Activated CD8-positive, alpha-beta memory T cell treated with anti-CD3 and anti-CD28 coated beads for 48 hours (primary cell): ENCODE results near the gene ZNF625.
"Not testable (repeated sequence)": the region's sequence is repeated elsewhere in the genome, so short reads cannot be mapped to it uniquely, and the experiment has no call there.

Experiments used
- DNase-seq, 3 experiments: peaks; one replicate each; pipeline ENCODE4 v3.0.0-alpha.2; 2020; ENCODE audit warnings: low read depth in 2 of 3, low spot score in 2 of 3

Gene ZNF625

DNA sequence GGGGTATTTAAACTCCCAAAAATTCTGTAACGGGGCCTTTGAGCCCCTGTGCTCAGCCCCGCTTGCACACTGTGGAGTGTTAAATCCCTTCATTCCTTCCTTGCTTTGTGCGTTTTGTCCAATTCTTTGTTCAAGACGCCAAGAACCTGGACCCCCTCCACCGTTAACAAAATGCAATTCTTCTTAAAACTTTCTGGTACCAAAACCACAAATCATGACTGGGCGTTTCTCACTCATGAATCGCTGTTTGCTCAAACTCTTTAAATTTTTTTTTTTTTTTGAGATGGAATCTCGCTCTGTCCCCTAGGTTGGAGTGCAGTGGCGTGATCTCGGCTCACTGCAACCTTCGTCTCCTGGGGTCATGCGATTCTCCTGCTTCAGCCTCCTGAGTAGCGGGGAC is 17.3 kb downstream of the ZNF625 start:
- no peak for DNase-seq

GRCh38 chr19:12137221-12137940 is 19.2 kb downstream of the ZNF625 start:
- DNase-seq: no peak

GRCh38 chr19:12133069-12133468 is 23.5 kb downstream of the ZNF625 start:
- no peak for DNase-seq

DNA sequence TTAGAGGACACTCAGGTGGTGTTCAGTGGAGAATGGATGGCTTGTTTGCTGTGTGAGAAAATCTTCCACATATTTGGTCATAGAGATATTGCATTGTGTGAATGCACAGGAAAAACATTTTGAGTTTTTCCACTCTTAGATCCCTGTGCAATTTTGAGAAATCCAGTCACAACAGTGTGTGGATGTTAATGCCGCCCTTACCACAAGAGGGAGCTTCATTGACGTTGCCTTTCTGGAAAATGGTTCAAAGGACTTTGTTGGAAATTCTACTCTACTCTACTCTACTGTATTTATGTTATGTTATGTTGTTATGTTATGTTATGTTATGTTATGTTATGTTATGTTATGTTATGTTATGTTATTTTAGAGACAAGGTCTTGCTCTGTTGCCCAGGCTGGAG is 29.8 kb downstream of the ZNF625 start:
- DNase-seq: no peak

GRCh38 chr19:12117201-12117970 is 39.1 kb downstream of the ZNF625 start:
- no peak for DNase-seq

GRCh38 chr19:12113121-12113520 is 43.4 kb downstream of the ZNF625 start:
- DNase-seq: no peak

- DNase-seq: no peak
Observed at GRCh38 chr19:12112701-12113100, 43.8 kb downstream of the ZNF625 start.

GRCh38 chr19:12111943-12112637 is 44.4 kb downstream of the ZNF625 start:
- no peak for DNase-seq

DNA sequence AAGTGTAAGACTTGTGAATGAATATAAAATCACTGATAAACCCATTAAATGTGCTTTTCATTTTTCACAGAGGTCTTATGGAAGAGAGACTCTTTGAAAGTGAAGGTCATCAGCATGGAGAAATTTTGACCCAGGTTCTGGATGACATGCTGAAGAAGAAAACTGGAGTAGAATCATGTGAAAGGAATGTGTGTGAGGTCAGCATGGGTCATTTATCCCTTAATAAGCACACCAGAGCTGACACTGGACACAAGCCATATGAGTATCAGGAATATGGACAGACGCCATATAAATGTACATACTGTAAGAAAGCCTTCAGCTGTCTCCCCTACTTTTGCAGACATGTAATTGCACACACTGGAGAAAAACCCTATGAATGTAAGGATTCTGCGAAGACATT is 45.4 kb downstream of the ZNF625 start:
- no peak for DNase-seq

GRCh38 chr19:12103909-12104308 is 52.6 kb downstream of the ZNF625 start:
- not testable (repeated sequence) for DNase-seq

- DNase-seq: no peak
Observed at GRCh38 chr19:12098040-12098439, 58.5 kb downstream of the ZNF625 start.

- no peak for DNase-seq
Observed at GRCh38 chr19:12095111-12095790, 61.3 kb downstream of the ZNF625 start.
